Psoas muscle (tissue), 8 donors: ENCODE results near the gene OR2C1. TPM values are rescaled to one million over a fixed set of nuclear protein-coding genes. Genes with fewer than 3 reads are reported as not detected.

Experiments
- ATAC-seq, 4 donors: fragments of 200-7000 bp; cut with Tn5 transposase; one replicate each; pipeline ENCODE4 v1.9.1; 2020; ENCODE audit warnings: moderate library complexity in 3 of 4, mild to moderate bottlenecking in 2 of 4
- DNase-seq, 2 donors: peaks; one replicate each; pipeline ENCODE4 v3.0.0-alpha.2; 2020
- H3K27ac ChIP-seq: fragments of 200-600 bp; one replicate; pipeline ENCODE4 v1.8.0; 2022
- H3K27me3 ChIP-seq, 3 donors: fragments of 200-600 bp in 1 of 3; one replicate each; pipeline versions ENCODE4 v1.6.1 to v1.8.0; 2013 to 2022; ENCODE audit warnings: low read length in 2 of 3, mild to moderate bottlenecking in 2 of 3, moderate library complexity in 1 of 3; ENCODE audit not compliant: insufficient read depth in 3 of 3
- H3K36me3 ChIP-seq, 2 donors: fragments of 200-600 bp in 1 of 2; one replicate each; pipeline versions ENCODE4 v1.6.1 to v1.8.0; 2013 to 2022; ENCODE audit warnings: low read depth in 1 of 2, mild to moderate bottlenecking in 1 of 2, moderate library complexity in 1 of 2; ENCODE audit not compliant: insufficient read depth in 1 of 2
- H3K4me1 ChIP-seq: fragments of 200-600 bp; one replicate; pipeline ENCODE4 v1.8.0; 2022
- H3K4me3 ChIP-seq: fragments of 200-600 bp; one replicate; pipeline ENCODE4 v1.8.0; 2022; ENCODE audit warnings: mild to moderate bottlenecking
- H3K9me3 ChIP-seq: fragments of 200-600 bp; one replicate; pipeline ENCODE4 v1.8.0; 2022
- CTCF ChIP-seq: fragments of 200-600 bp; IDR thresholded peaks from one replicate; pipeline ENCODE4 v1.8.0; 2022; ENCODE audit warnings: antibody characterized with exemption
- WGBS, 3 donors: extraction: QIAGEN DNeasy Blood & Tissue Kit; methylation state at CpG; one replicate each; pipeline versions ENCODE4 v1.1.6 to v1.1.7; 2013; 5-methylcytosine and 5-hydroxymethylcytosine counted together
- intact Hi-C, 2 donors: fragments of 100-400 bp; cut with DNase I; formaldehyde crosslinking; loops; one replicate each; pipeline versions ENCODE4 v1.11.0 to v1.14.2; 2022
- polyA plus RNA-seq, 3 donors: library from polyadenylated mRNA; stranded (reverse); fragments of 200-250 nt; gene quantifications; one replicate each; pipeline ENCODE4 v1.2.3, GENCODE V29; 2013
- total RNA-seq, 4 donors: library from RNA; stranded (reverse); fragmentation: NEBNext Ultra II Directional in 2 of 4; extraction: Animal tissue kit (Norgen Biotek cat#: 25700) in 2 of 4; gene quantifications; one replicate each; pipeline versions ENCODE4 v1.2.1 to v1.2.4, GENCODE V29; 2021 to 2023
- donor health status: healthy with polysubstance abuse.
- donor health status: DM: no; HTN: no; CAD: no; lungs with moderate emphysema.
- donor health status: Bipolar disorder and iron deficiency.
- donor health status: healthy.
- donor health status: DM: yes; HTN: yes; CAD: no.
- donor health status: DM: no; HTN: no; CAD: no.
- donor health status: DM: no; HTN: no; CAD: no.
- donor health status: DM: yes; HTN: yes; CAD: no.

OR2C1 gene
- total and polyA plus RNA-seq, 7 donors = not detected

- Histone ChIP-seq H3K4me1 (no peaks in the 10 kb centered on the region), H3K9me3 (peaks cover 10% of the 10 kb centered on the region), H3K27me3 (no peaks in the 10 kb centered on the region), H3K27ac (no peak overlapping the region), H3K4me3 (no peak overlapping the region), H3K36me3 (no peaks in the 10 kb centered on the region)
- TF ChIP-seq CTCF = no peak
- no peak for DNase-seq
- intact Hi-C loops = no loop called here
- ATAC-seq = no peak
Observed at GRCh38 chr16:3362931-3363330, 7.2 kb downstream of the OR2C1 start.

- no peaks in the 10 kb centered on the region for H3K27me3 ChIP-seq
- H3K9me3 ChIP-seq = peaks cover 10% of the 10 kb centered on the region
- WGBS, 3 donors = 89 to 90% (median 89%) methylated on average over 7 of the region's 7 CpGs
- DNase-seq (no peak), ATAC-seq (no peak)
- no peaks in the 10 kb centered on the region for H3K36me3 ChIP-seq
- intact Hi-C loops = no loop called here
- no peak overlapping the region for H3K4me3 ChIP-seq
- no peak for TF ChIP-seq CTCF
- H3K4me1 ChIP-seq = no peaks in the 10 kb centered on the region
- no peak overlapping the region for H3K27ac ChIP-seq
Observed at GRCh38 chr16:3363793-3364192, 8.1 kb downstream of the OR2C1 start.

GRCh38 chr16:3364774-3365427 is 9.2 kb downstream of the OR2C1 start:
- H3K36me3 ChIP-seq = no peaks in the 10 kb centered on the region
- 11 to 13% (median 13%) methylated on average over 42 of the region's 42 CpGs for WGBS, 3 donors
- DNase-seq = peak; percentile 89 to 91
- no peaks in the 10 kb centered on the region for H3K27me3 ChIP-seq
- ATAC-seq = peak; percentile 99 to 100 (median 100)
- H3K9me3 ChIP-seq = peaks cover 10% of the 10 kb centered on the region
- no peak for TF ChIP-seq CTCF
- intact Hi-C loops = no loop called here
- no peaks in the 10 kb centered on the region for H3K4me1 ChIP-seq
- H3K4me3 ChIP-seq = peak overlapping the region; percentile 66
- H3K27ac ChIP-seq = peak overlapping the region; percentile 85

- DNase-seq (no peak), ATAC-seq (no peak)
- Histone ChIP-seq H3K27me3 (no peaks in the 10 kb centered on the region), H3K27ac (no peak overlapping the region), H3K4me3 (no peak overlapping the region), H3K9me3 (peaks cover 22% of the 10 kb centered on the region), H3K36me3 (no peaks in the 10 kb centered on the region), H3K4me1 (no peaks in the 10 kb centered on the region)
- intact Hi-C loops = no loop called here
- TF ChIP-seq CTCF = no peak
- 88 to 94% (median 92%) methylated on average over 11 of the region's 11 CpGs for WGBS, 3 donors
Observed at GRCh38 chr16:3369073-3369472, 13.4 kb downstream of the OR2C1 start.

- TF ChIP-seq CTCF = no peak
- no peaks in the 10 kb centered on the region for H3K27me3 ChIP-seq
- no peak for ATAC-seq
- intact Hi-C loops = no loop called here
- peaks cover 71% of the 10 kb centered on the region for H3K9me3 ChIP-seq
- no peaks in the 10 kb centered on the region for H3K4me1 ChIP-seq
- no peak overlapping the region for H3K4me3 ChIP-seq
- H3K27ac ChIP-seq = no peak overlapping the region
- H3K36me3 ChIP-seq = no peaks in the 10 kb centered on the region
- WGBS, 3 donors = 92 to 94% (median 94%) methylated on average over 5 of the region's 5 CpGs
- DNase-seq = no peak
Observed at GRCh38 chr16:3375680-3376079, 20.0 kb downstream of the OR2C1 start.
